Activated T-cell treated with anti-CD3 and anti-CD28 coated beads for 48 hours (primary cell): ENCODE measurements around the gene IL1RL2.

Experiments used
- DNase-seq: peaks from one replicate; pipeline ENCODE4 v3.0.0-alpha.2; 2020; ENCODE audit warnings: low read depth

Gene IL1RL2

GRCh38 chr2:102267774-102268173 is 81.0 kb downstream of the IL1RL2 start:
- DNase-seq, result no peak

- no peak for DNase-seq
These were observed 81.8 kb downstream of the IL1RL2 start for GRCh38 chr2:102268510-102269199.

- DNase-seq, result no peak
These were observed 82.3 kb downstream of the IL1RL2 start for GRCh38 chr2:102269200-102269524.

- DNase-seq, result no peak
These were observed 85.0 kb downstream of the IL1RL2 start for GRCh38 chr2:102271844-102272243.

- no peak for DNase-seq
These were observed 86.9 kb downstream of the IL1RL2 start for GRCh38 chr2:102273619-102274211.

GRCh38 chr2:102276549-102277201 is 89.9 kb downstream of the IL1RL2 start:
- no peak for DNase-seq

GRCh38 chr2:102277202-102277700 is 90.4 kb downstream of the IL1RL2 start:
- DNase-seq, result no peak

- DNase-seq, result no peak
These were observed 92.0 kb downstream of the IL1RL2 start for GRCh38 chr2:102278720-102279390.

GRCh38 chr2:102279391-102279735 is 92.5 kb downstream of the IL1RL2 start:
- no peak for DNase-seq

- no peak for DNase-seq
These were observed 95.9 kb downstream of the IL1RL2 start for GRCh38 chr2:102282678-102283091.

- DNase-seq, result no peak
These were observed 97.2 kb downstream of the IL1RL2 start for GRCh38 chr2:102283996-102284395.

GRCh38 chr2:102284611-102285010 is 97.8 kb downstream of the IL1RL2 start:
- DNase-seq, result no peak

GRCh38 chr2:102285368-102285767 is 98.5 kb downstream of the IL1RL2 start:
- no peak for DNase-seq

GRCh38 chr2:102286041-102286440 is 99.2 kb downstream of the IL1RL2 start:
- no peak for DNase-seq

GRCh38 chr2:102289129-102289528 is 102.3 kb downstream of the IL1RL2 start:
- DNase-seq, result no peak
